GM19438 (cell line): ENCODE results near the gene DTX3L.
A peak's percentile ranks its signal among the peaks of the same experiment; 100 is the strongest.

Experiments
- ATAC-seq: cut with Tn5 transposase; IDR thresholded peaks from one replicate; pipeline ENCODE4 v1.9.1; 2021; ENCODE audit warnings: low read depth; ENCODE audit not compliant: unreplicated experiment

DTX3L gene

GRCh38 chr3:122602011-122602710, 38.0 kb downstream of the DTX3L start:
- no peak for ATAC-seq

- no peak for ATAC-seq
Measured at GRCh38 chr3:122603056-122603455, 38.9 kb downstream of the DTX3L start.

- no peak for ATAC-seq
Measured at GRCh38 chr3:122606330-122606729, 42.2 kb downstream of the DTX3L start.

- no peak for ATAC-seq
Measured at GRCh38 chr3:122608916-122609315, 44.8 kb downstream of the DTX3L start.

- ATAC-seq, result peak; percentile 86
Measured at GRCh38 chr3:122609798-122610559, 45.8 kb downstream of the DTX3L start.

- ATAC-seq, result no peak
Measured at GRCh38 chr3:122612696-122613095, 48.6 kb downstream of the DTX3L start.

- no peak for ATAC-seq
Measured at GRCh38 chr3:122615303-122615702, 51.2 kb downstream of the DTX3L start.

GRCh38 chr3:122618614-122619013, 54.5 kb downstream of the DTX3L start:
- no peak for ATAC-seq

- ATAC-seq, result no peak
Measured at GRCh38 chr3:122619040-122619439, 54.9 kb downstream of the DTX3L start.

- ATAC-seq, result no peak
Measured at GRCh38 chr3:122620399-122620798, 56.3 kb downstream of the DTX3L start.

- ATAC-seq, result peak; percentile 49
Measured at GRCh38 chr3:122621112-122621511, 57.0 kb downstream of the DTX3L start.

- no peak for ATAC-seq
Measured at GRCh38 chr3:122623031-122623829, 59.1 kb downstream of the DTX3L start.
